Gastroesophageal sphincter (tissue), 3 donors: Measurements from ENCODE around the gene SMG1.

ENCODE experiments used
- POLR2AphosphoS5 ChIP-seq: sonication (generic); formaldehyde crosslinking; IDR thresholded peaks from one replicate; pipeline ENCODE4 v1.6.1; 2017; ENCODE audit warnings: antibody characterized with exemption
- TF ChIP-seq, protein P1 (sequence below), 4 experiments: fragments of 200-600 bp in 2 of 4; fragments of 450-650 bp in 2 of 4; sonication (generic) in 1 of 4; IDR thresholded peaks; one replicate each; pipeline ENCODE4 v1.5.1; 2017 to 2019; ENCODE audit warnings: antibody characterized with exemption in 4 of 4, mild to moderate bottlenecking in 2 of 4, moderate library complexity in 2 of 4

DNA sequence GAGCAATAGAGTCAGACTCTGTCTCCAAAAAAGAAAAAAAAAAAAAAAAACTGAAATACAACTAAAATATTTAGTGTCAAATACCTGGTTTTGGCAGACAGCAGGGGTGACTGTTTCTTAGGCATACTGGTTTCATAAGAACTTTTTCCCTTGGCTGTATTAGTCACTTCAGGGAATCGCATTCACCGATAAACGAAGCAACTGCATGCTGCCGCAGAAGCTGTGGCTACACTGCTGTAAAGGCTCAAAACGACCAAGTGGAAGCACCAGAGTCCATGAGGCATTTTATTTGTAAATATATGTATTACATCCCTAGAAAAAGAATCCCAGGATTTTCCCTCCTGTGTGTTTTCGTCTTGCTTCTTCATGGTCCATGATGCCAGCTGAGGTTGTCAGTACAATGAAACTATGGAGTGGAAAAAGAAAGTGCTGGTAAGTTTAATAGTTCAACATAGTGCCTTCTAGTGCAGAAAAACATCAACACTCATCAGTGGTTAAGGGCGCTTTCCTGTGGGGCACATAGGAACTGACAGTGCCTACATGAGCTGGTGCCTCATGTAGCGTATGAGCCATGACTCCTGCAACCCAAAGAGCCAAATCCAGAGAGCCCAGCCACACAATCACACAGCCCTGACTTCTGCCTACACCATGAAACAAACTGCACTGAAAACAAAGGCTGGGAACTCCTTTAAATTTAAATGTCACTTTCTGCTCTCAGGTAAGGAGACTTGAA is 143.3 kb downstream of the SMG1 start:
- TF ChIP-seq POLR2AphosphoS5: no peak
- TF ChIP-seq, protein P1, sequence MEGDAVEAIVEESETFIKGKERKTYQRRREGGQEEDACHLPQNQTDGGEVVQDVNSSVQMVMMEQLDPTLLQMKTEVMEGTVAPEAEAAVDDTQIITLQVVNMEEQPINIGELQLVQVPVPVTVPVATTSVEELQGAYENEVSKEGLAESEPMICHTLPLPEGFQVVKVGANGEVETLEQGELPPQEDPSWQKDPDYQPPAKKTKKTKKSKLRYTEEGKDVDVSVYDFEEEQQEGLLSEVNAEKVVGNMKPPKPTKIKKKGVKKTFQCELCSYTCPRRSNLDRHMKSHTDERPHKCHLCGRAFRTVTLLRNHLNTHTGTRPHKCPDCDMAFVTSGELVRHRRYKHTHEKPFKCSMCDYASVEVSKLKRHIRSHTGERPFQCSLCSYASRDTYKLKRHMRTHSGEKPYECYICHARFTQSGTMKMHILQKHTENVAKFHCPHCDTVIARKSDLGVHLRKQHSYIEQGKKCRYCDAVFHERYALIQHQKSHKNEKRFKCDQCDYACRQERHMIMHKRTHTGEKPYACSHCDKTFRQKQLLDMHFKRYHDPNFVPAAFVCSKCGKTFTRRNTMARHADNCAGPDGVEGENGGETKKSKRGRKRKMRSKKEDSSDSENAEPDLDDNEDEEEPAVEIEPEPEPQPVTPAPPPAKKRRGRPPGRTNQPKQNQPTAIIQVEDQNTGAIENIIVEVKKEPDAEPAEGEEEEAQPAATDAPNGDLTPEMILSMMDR (IDR thresholded peaks at IDR 0.05): no peak
